GM19043 (cell line): Measurements from ENCODE around the gene NAE1.

Experiments used
- ATAC-seq: cut with Tn5 transposase; IDR thresholded peaks from one replicate; pipeline ENCODE4 v1.9.1; 2021; ENCODE audit warnings: low read depth; ENCODE audit not compliant: unreplicated experiment

Gene NAE1

GRCh38 chr16:66850115-66850815 is 19.5 kb upstream of the NAE1 start:
- ATAC-seq, result no peak

- ATAC-seq, result no peak
These were observed 18.8 kb upstream of the NAE1 start for GRCh38 chr16:66849549-66849948.

- no peak for ATAC-seq
These were observed 18.2 kb upstream of the NAE1 start for GRCh38 chr16:66849021-66849420.

GRCh38 chr16:66848172-66848571 is 17.4 kb upstream of the NAE1 start:
- no peak for ATAC-seq

- ATAC-seq, result no peak
These were observed 16.8 kb upstream of the NAE1 start for GRCh38 chr16:66847533-66848067.

GRCh38 chr16:66846831-66847230 is 16.1 kb upstream of the NAE1 start:
- ATAC-seq, result no peak

- ATAC-seq, result no peak
These were observed 15.5 kb upstream of the NAE1 start for GRCh38 chr16:66846266-66846665.

- no peak for ATAC-seq
These were observed 15.0 kb upstream of the NAE1 start for GRCh38 chr16:66845791-66846221.

GRCh38 chr16:66845080-66845410 is 14.3 kb upstream of the NAE1 start:
- ATAC-seq, result no peak

- no peak for ATAC-seq
These were observed 13.7 kb upstream of the NAE1 start, which contains the start of gene CA7 for GRCh38 chr16:66844342-66845079. Gene CA7 (plus strand): TSS chr16:66844414. CDS start chr16:66844488, 74 bp downstream.

- ATAC-seq, result no peak
These were observed 13.2 kb upstream of the NAE1 start for GRCh38 chr16:66844009-66844341.

- ATAC-seq, result no peak
These were observed 12.4 kb upstream of the NAE1 start for GRCh38 chr16:66843191-66843590.

GRCh38 chr16:66842765-66843164 is 12.0 kb upstream of the NAE1 start:
- no peak for ATAC-seq

- no peak for ATAC-seq
These were observed 10.6 kb upstream of the NAE1 start for GRCh38 chr16:66841366-66841765.

GRCh38 chr16:66840883-66841282 is 10.1 kb upstream of the NAE1 start:
- ATAC-seq, result no peak

GRCh38 chr16:66834746-66835145 is 4.0 kb upstream of the NAE1 start:
- ATAC-seq, result no peak

GRCh38 chr16:66832661-66833305 is 2.0 kb upstream of the NAE1 start:
- ATAC-seq, result no peak

- ATAC-seq, result no peak
These were observed 1.4 kb upstream of the NAE1 start for GRCh38 chr16:66832190-66832589.

- no peak for ATAC-seq
These were observed 6.8 kb downstream of the NAE1 start for GRCh38 chr16:66824006-66824405.

GRCh38 chr16:66814734-66815133 is 16.0 kb downstream of the NAE1 start:
- no peak for ATAC-seq

GRCh38 chr16:66811043-66811442 is 19.7 kb downstream of the NAE1 start:
- ATAC-seq, result no peak

GRCh38 chr16:66810391-66810790 is 20.4 kb downstream of the NAE1 start:
- ATAC-seq, result no peak
